ENCODE results near the gene SIMC1. TPM values are rescaled to one million over a fixed set of nuclear protein-coding genes. Genes with fewer than 3 reads are reported as not detected.
"Not testable (repeated sequence)": the region's sequence is repeated elsewhere in the genome, so short reads cannot be mapped to it uniquely, and the experiment has no call there.

The SIMC1 gene
- total RNA-seq, 3 donors from 2014 or later (not counting 1 experiment from before 2014, with no cell fraction given): 19.6 to 30.2 (median 27.8) TPM

GRCh38 chr5:176289018-176289417 lies 50.8 kb downstream of the SIMC1 start:
- H3K4me3 ChIP-seq (ENCODE audit: low read length); H3K27me3 Mint-ChIP-seq (ENCODE audit: low read depth in 2 of 2); H3K4me1 Mint-ChIP-seq; intact Hi-C loops (cut with micrococcal nuclease); H3K27ac Mint-ChIP-seq; H3K27me3 ChIP-seq (ENCODE audit: control insufficient read depth, insufficient read depth, low read length); H3K9me3 Mint-ChIP-seq; DNase-seq; ATAC-seq; H3K27ac ChIP-seq (ENCODE audit: low read length); H3K4me1 ChIP-seq (ENCODE audit: control insufficient read depth, insufficient read depth, low read length); H3K9me3 ChIP-seq (ENCODE audit: control insufficient read depth, insufficient read depth, low read length); H3K36me3 Mint-ChIP-seq; H3K4me3 Mint-ChIP-seq; H3K36me3 ChIP-seq (ENCODE audit: control insufficient read depth, insufficient read depth, low read length): not testable (repeated sequence)

- H3K4me3 ChIP-seq (ENCODE audit: low read length); H3K9me3 Mint-ChIP-seq; H3K4me3 Mint-ChIP-seq; H3K9me3 ChIP-seq (ENCODE audit: control insufficient read depth, insufficient read depth, low read length); ATAC-seq; H3K36me3 ChIP-seq (ENCODE audit: control insufficient read depth, insufficient read depth, low read length); H3K4me1 Mint-ChIP-seq; intact Hi-C loops (cut with micrococcal nuclease); H3K27ac ChIP-seq (ENCODE audit: low read length); H3K36me3 Mint-ChIP-seq; H3K27me3 ChIP-seq (ENCODE audit: control insufficient read depth, insufficient read depth, low read length); H3K27ac Mint-ChIP-seq; H3K27me3 Mint-ChIP-seq (ENCODE audit: low read depth in 2 of 2); DNase-seq; H3K4me1 ChIP-seq (ENCODE audit: control insufficient read depth, insufficient read depth, low read length): not testable (repeated sequence)
- WGBS (ENCODE audit: insufficient coverage): 97% methylated on average over 12 of the region's 14 CpGs
These were observed 52.0 kb downstream of the SIMC1 start for GRCh38 chr5:176290057-176290840.

- H3K36me3 Mint-ChIP-seq; H3K9me3 ChIP-seq (ENCODE audit: control insufficient read depth, insufficient read depth, low read length); DNase-seq; H3K27ac ChIP-seq (ENCODE audit: low read length); H3K27me3 Mint-ChIP-seq (ENCODE audit: low read depth in 2 of 2); H3K4me3 Mint-ChIP-seq; H3K4me1 ChIP-seq (ENCODE audit: control insufficient read depth, insufficient read depth, low read length); intact Hi-C loops (cut with micrococcal nuclease); H3K9me3 Mint-ChIP-seq; H3K27me3 ChIP-seq (ENCODE audit: control insufficient read depth, insufficient read depth, low read length); H3K36me3 ChIP-seq (ENCODE audit: control insufficient read depth, insufficient read depth, low read length); ATAC-seq; H3K27ac Mint-ChIP-seq; H3K4me1 Mint-ChIP-seq; H3K4me3 ChIP-seq (ENCODE audit: low read length): not testable (repeated sequence)
- whole genome bisulfite sequencing (ENCODE audit: insufficient coverage): 91% methylated on average over 7 of the region's 31 CpGs
These were observed 67.1 kb downstream of the SIMC1 start for GRCh38 chr5:176305356-176305755.

GRCh38 chr5:176317534-176318374 lies 79.5 kb downstream of the SIMC1 start:
- Mint-ChIP-seq H3K9me3 (no peaks in the 10 kb centered on the region), H3K36me3 (no peaks in the 10 kb centered on the region), H3K27me3 (ENCODE audit: low read depth in 2 of 2) (no peaks in the 10 kb centered on the region), H3K27ac (peak overlapping the region in 1 of 2 donors; percentile 33), H3K4me3 (no peak overlapping the region), H3K4me1 (no peaks in the 10 kb centered on the region)
- intact Hi-C loops (cut with micrococcal nuclease): no loop called here
- ATAC-seq (no peak), DNase-seq (no peak)
- WGBS (ENCODE audit: insufficient coverage): 95% methylated on average over 5 of the region's 7 CpGs
- Histone ChIP-seq H3K27ac (ENCODE audit: low read length) (no peak overlapping the region), H3K4me3 (ENCODE audit: low read length) (no peak overlapping the region), H3K9me3 (ENCODE audit: control insufficient read depth, insufficient read depth, low read length) (no peaks in the 10 kb centered on the region), H3K36me3 (ENCODE audit: control insufficient read depth, insufficient read depth, low read length) (peaks cover 20% of the 10 kb centered on the region), H3K4me1 (ENCODE audit: control insufficient read depth, insufficient read depth, low read length) (no peaks in the 10 kb centered on the region), H3K27me3 (ENCODE audit: control insufficient read depth, insufficient read depth, low read length) (no peaks in the 10 kb centered on the region)
- TF ChIP-seq CTCF (IDR thresholded peaks at IDR 0.05): no peak

Data from natural killer cell (primary cell).